ENCODE data around the gene ADAMTS2. TPM values are rescaled to one million over a fixed set of nuclear protein-coding genes. Genes with fewer than 3 reads are reported as not detected.
A peak's percentile ranks its signal among the peaks of the same experiment; 100 is the strongest.

The ADAMTS2 gene
- total and polyA plus RNA-seq, 2 of the 4 experiments (the other 2 are of a cell fraction): 19.0 to 58.8 TPM

DNA sequence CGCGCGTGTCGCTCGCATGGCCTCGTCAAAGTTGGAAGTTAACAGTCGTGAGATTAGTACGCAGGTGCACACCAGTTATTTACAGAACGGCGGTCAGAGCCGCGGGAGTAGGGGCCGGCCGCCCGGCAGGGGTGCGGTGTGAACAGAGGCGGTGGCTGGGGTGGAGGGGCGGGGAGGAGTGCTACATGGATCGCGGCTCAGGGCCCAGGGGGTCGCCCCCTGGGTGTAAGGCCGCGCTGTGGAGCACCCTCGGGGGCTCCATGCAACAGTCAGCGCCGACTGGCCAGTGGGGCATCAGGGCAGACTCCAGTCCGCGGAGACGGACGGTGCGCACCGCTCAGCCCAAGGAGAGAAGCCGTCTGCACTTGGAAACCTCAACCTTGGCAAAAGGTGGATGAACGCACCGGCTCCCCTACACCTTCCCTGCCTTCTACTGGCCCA, 224.8 kb downstream of the ADAMTS2 start:
- no peak overlapping the region for H4K91ac ChIP-seq (ENCODE audit: insufficient read depth, low read depth, low read length)
- H3K9ac ChIP-seq (ENCODE audit: low read depth, low read length): no peak overlapping the region
- no peak overlapping the region for H3K23ac ChIP-seq (ENCODE audit: low read depth, low read length)
- H3K36me3 ChIP-seq (ENCODE audit: control insufficient read depth, insufficient read depth, low read length): peaks cover 22% of the 10 kb centered on the region; the same call in 1 of the 2 replicates
- ChIA-PET POLR2A (ENCODE audit: unreplicated experiment) (no interaction called here), CTCF (no interaction called here)
- H2BK120ac ChIP-seq (ENCODE audit: low read depth, low read length): no peak overlapping the region
- H2BK15ac ChIP-seq (ENCODE audit: low read depth, low read length): no peak overlapping the region
- H3K27me3 ChIP-seq (ENCODE audit: control insufficient read depth, insufficient read depth, low read length): no peaks in the 10 kb centered on the region
- no peak overlapping the region for H2BK20ac ChIP-seq (ENCODE audit: low read depth, low read length)
- no peak overlapping the region for H2BK5ac ChIP-seq (ENCODE audit: low read depth, low read length, poor library complexity, severe bottlenecking)
- no TSS peak for BruUV-seq (replicated peaks)
- H2AK5ac ChIP-seq (ENCODE audit: low read depth, low read length): no peak overlapping the region
- no peaks in the 10 kb centered on the region for H3K79me1 ChIP-seq (ENCODE audit: low read depth in 1 of 2, low read length in 2 of 2)
- dilution Hi-C loops (cut with HindIII; ENCODE audit: low sequenced_read_pairs, unreplicated experiment) (no loop called here), in situ Hi-C loops (cut with MboI; ENCODE audit: low sequenced_read_pairs) (no loop called here), intact Hi-C loops (cut with micrococcal nuclease) (no loop called here)
- no peak overlapping the region for H3K4me2 ChIP-seq (ENCODE audit: low read depth, low read length)
- H3K27ac ChIP-seq (ENCODE audit: insufficient read depth, low read length): no peak overlapping the region
- no peak overlapping the region for H3K18ac ChIP-seq (ENCODE audit: low read depth, low read length)
- no peaks in the 10 kb centered on the region for H3K4me1 ChIP-seq (ENCODE audit: control insufficient read depth, insufficient read depth, low read length)
- H2AK9ac ChIP-seq (replicated peaks; ENCODE audit: low read depth, low read length, poor library complexity): peak overlapping the region; percentile 71
- no peak overlapping the region for H3K14ac ChIP-seq (replicated peaks; ENCODE audit: low read depth, low read length)
- DNase-seq: no peak
- H3K9me3 ChIP-seq (ENCODE audit: control insufficient read depth, insufficient read depth, low read length): peaks cover 4% of the 10 kb centered on the region; the same call in 1 of the 2 replicates
- H4K5ac ChIP-seq (ENCODE audit: low read depth, low read length): no peak overlapping the region
- H4K20me1 ChIP-seq (ENCODE audit: insufficient read depth, low read length): no peaks in the 10 kb centered on the region
- H3K56ac ChIP-seq (ENCODE audit: extremely low read depth, insufficient read depth, low read length): no peak overlapping the region
- H3K9me1 ChIP-seq (ENCODE audit: insufficient read depth, low read length): no peaks in the 10 kb centered on the region
- no peak overlapping the region for H3K4me3 ChIP-seq (ENCODE audit: insufficient read depth, low read depth, low read length)
- ATAC-seq (ENCODE audit: low read depth): no peak
- WGBS, 2 experiments (ENCODE audit: extremely low coverage in 2 of 2, insufficient read length in 1 of 2): 95% methylated on average over 4 of the region's 35 CpGs; no CpG with 5 or more reads in 1 of the 2 experiments
- H2AFZ ChIP-seq (replicated peaks; ENCODE audit: low read length, poor library complexity): no peak overlapping the region
- H3K4ac ChIP-seq (ENCODE audit: low read depth, low read length): no peak overlapping the region
- TF ChIP-seq RFX5 (IDR thresholded peaks at IDR 0.05; ENCODE audit: low read depth, low read length): no peak
- no peak for TF ChIP-seq NFE2L2 (IDR thresholded peaks at IDR 0.05; ENCODE audit: low read depth, low read length)
- no peak for TF ChIP-seq CHD1 (IDR thresholded peaks at IDR 0.05; ENCODE audit: low read depth, low read length)
- TF ChIP-seq RAD21 (IDR thresholded peaks at IDR 0.05; ENCODE audit: low read length): no peak
- no peak for TF ChIP-seq POLR2A (IDR thresholded peaks at IDR 0.05; ENCODE audit: low read depth, low read length)
- TF ChIP-seq, protein P1, sequence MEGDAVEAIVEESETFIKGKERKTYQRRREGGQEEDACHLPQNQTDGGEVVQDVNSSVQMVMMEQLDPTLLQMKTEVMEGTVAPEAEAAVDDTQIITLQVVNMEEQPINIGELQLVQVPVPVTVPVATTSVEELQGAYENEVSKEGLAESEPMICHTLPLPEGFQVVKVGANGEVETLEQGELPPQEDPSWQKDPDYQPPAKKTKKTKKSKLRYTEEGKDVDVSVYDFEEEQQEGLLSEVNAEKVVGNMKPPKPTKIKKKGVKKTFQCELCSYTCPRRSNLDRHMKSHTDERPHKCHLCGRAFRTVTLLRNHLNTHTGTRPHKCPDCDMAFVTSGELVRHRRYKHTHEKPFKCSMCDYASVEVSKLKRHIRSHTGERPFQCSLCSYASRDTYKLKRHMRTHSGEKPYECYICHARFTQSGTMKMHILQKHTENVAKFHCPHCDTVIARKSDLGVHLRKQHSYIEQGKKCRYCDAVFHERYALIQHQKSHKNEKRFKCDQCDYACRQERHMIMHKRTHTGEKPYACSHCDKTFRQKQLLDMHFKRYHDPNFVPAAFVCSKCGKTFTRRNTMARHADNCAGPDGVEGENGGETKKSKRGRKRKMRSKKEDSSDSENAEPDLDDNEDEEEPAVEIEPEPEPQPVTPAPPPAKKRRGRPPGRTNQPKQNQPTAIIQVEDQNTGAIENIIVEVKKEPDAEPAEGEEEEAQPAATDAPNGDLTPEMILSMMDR (conservative IDR thresholded peaks at IDR 0.05; ENCODE audit: low read depth, low read length): no peak
- H4K8ac ChIP-seq (ENCODE audit: low read depth in 2 of 2, low read length in 2 of 2): no peak overlapping the region
